NOMO-1 treated with DMSO at 0.1 percent for 48 hours (cell line): ENCODE data around the gene CCDC187.
"Not testable (repeated sequence)": the region's sequence is repeated elsewhere in the genome, so short reads cannot be mapped to it uniquely, and the experiment has no call there.

Experiments used
- DNase-seq: peaks from one replicate; lab custom pipeline; 2025; ENCODE audit not compliant: unreplicated experiment; lab: John Stamatoyannopoulos, UW

The CCDC187 gene

DNA sequence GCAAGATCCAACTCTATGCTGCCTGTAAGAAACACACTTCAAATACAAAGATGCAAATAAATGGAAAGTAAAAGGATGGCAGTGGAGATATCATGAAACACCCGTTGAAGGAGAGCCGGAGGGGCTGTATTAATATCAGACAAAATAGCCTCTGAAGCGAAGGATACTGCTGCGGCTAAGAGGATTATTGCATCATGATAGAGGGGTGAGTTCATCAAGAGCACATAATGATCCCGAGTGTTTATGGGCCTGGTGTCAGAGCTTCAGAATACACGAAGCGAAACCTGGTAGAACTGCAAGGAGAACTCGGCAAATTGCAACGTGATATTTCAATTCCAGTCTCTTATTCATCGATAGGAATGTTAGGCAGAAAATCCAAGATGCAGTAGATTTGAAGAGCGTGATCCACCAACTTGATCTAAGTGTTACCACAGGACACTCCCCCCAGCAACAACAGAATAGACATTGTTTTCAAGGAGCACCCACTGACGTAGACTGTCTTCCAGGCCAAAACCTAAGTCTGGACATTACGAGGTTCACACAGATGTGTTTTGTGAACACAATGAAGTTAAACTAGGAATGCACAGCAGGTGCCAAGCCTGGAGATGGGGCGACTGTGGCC lies 30.5 kb downstream of the CCDC187 start:
- DNase-seq: peak; percentile 81

- peak; percentile 82 for DNase-seq
These were observed 33.7 kb downstream of the CCDC187 start for GRCh38 chr9:136270173-136270705.

- DNase-seq: no peak
These were observed 35.2 kb downstream of the CCDC187 start for GRCh38 chr9:136268735-136269134.

GRCh38 chr9:136268318-136268717 lies 35.6 kb downstream of the CCDC187 start:
- no peak for DNase-seq

- peak; percentile 83 for DNase-seq
These were observed 36.4 kb downstream of the CCDC187 start for GRCh38 chr9:136267261-136268111.

- DNase-seq: not testable (repeated sequence)
These were observed 37.3 kb downstream of the CCDC187 start for GRCh38 chr9:136266641-136267040.

GRCh38 chr9:136265561-136266355 lies 38.1 kb downstream of the CCDC187 start:
- no peak for DNase-seq

- DNase-seq: no peak
These were observed 39.2 kb downstream of the CCDC187 start for GRCh38 chr9:136264441-136265405.

DNA sequence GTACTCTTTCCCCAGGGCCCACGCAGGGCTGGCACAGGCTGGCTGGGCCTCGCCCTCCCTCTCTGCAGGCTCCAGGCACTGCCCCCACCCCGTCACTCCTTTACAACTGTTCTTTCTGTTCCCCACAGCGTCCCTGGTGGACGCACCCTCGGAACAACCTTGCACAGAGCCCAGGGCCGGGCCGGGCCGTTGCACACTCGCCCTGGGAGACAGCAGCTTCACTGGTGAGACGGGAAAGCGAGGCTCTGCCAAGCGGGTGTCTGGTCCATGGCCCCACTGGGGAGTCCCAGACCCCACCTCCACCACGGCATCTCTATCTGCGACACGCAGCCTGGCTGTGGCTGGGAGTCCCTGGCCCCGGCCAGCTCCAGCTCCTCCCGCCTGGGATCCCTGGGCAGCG lies 39.9 kb downstream of the CCDC187 start:
- DNase-seq: no peak

DNA sequence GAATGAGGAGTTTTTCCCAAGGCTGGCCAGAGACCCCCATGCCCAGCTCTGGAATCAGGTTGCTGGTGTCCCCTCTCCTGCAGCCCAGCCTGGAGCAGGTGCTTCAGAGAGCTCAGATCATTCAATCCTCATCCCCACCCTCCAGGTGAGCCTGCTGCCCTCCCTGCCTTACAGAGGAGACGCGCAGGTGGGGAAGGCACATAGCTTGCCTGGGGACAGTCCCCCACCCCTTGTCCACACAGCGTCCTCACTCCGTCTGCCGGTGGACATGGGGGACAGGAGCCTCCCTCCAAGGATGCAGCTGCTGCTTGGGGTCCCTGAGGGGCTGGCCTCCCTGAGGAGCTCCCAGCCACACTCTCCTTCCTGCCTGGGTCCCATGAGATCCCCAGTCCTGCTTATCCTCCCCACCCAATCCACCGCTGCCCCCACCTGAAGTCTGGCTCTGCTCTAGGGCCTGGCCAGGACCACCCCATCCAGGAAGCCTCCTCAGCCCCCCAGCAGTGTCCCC lies 41.2 kb downstream of the CCDC187 start:
- DNase-seq: no peak

DNA sequence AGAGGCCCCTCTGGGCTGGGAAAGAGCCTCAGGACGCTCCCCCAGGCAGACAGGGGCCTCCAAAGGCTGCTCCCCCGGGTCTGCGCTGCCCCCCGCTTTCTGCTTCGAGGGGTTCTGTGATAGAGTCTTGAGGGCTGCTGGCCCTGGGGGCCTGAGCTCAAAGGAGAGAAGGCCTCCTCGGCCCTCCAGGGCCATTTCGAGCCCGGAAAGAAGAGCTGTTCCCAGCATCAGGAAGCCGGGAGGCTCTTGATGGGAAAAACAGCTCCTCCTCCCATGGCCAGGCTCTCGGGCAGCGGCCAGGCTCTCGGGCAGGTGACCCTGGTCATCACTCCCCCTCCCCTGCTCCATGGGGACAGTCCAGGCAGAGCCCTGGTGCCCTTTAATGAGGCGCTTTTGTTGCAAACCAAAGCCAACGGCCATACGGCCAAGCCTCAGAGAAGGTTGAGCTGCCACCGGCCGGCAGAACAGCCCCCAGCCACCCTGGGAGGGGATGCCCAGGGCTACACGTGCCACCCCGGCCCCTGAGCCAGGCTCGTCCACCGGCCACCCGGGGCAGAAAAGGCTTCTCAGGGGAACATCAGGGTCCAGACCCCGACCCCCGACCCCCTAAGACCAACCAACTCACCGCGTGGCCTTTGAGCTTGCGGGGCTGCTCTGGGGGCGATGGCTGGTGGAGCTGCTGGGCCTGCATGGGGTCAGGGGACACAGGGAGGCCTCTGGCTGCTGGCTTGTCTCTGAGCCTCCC lies 42.0 kb downstream of the CCDC187 start:
- no peak for DNase-seq

- DNase-seq: no peak
These were observed 42.9 kb downstream of the CCDC187 start for GRCh38 chr9:136260936-136261472.

DNA sequence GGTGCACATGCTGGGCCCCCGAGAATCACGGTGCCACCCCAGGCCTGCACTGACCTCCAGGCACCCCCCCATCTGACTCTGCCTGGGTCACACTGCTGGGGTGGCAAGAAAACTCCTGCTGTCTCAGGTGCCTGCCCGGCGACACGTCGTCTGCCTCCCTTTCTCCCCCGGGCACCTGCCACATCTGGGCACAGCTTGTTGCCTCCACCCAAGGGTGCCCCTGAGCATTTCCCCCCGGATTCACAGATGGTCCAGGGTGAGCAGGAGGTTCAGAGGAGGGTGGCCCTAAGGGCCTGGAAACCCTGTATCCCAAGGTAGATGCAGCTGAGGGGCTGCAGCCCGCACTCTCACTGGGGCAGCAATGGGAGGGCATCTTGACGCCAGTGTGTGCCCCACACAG lies 43.4 kb downstream of the CCDC187 start:
- DNase-seq: no peak

DNA sequence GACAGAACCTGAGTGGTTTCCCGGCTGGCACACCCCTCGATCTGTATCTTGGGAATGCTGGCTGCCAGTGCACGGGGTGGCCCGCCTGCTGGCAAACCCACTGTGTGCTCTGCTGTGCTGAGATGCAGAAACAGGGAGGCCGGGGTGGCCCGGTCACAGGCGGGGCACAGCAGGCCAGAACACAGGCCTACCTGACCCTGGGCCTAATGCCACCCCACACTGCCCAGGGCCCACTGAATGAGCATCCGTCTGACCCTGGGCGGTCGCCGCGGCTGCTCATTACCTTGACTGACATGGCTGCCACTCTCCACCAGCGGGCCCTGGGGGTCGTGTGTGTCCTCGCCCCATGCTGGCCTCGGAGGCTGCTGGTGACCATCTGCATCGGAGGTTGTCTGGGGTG lies 44.1 kb downstream of the CCDC187 start:
- no peak for DNase-seq

DNA sequence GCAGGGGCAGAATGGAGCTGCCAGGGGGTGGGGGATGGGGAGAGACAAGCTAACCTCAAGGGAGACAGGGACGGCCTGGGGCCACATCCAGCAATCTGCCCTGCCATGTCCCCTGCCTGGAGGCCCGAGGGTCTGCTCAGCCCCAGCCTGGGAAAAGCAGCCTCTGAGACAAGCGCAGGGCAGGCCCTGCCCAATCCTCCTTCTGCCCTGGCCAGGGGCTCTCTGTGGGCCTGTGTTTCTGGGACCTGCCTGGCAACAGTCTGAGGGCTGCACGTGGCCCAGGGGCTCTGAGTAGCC lies 44.4 kb downstream of the CCDC187 start:
- DNase-seq: no peak

- no peak for DNase-seq
These were observed 44.9 kb downstream of the CCDC187 start for GRCh38 chr9:136258786-136259516.

DNA sequence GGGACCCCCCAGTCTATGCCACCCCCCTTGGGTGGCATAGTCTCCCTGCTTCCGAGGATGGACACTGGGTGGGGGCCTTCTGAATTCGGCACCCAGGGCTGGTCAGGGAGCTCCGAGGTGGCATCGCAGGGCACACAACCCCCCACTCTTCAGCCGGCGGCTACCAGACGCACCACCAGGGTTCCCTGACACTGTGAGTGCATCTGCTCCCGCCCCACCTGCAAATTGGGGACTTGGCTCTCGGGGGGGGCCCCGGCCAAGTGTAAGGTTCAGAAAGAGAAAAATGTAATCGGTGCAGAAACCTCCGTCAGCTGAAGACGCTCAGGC lies 45.6 kb downstream of the CCDC187 start:
- DNase-seq: no peak

GRCh38 chr9:136257381-136258298 lies 46.3 kb downstream of the CCDC187 start:
- DNase-seq: no peak
